ENCODE results near the gene STX1B.

The STX1B gene

DNA sequence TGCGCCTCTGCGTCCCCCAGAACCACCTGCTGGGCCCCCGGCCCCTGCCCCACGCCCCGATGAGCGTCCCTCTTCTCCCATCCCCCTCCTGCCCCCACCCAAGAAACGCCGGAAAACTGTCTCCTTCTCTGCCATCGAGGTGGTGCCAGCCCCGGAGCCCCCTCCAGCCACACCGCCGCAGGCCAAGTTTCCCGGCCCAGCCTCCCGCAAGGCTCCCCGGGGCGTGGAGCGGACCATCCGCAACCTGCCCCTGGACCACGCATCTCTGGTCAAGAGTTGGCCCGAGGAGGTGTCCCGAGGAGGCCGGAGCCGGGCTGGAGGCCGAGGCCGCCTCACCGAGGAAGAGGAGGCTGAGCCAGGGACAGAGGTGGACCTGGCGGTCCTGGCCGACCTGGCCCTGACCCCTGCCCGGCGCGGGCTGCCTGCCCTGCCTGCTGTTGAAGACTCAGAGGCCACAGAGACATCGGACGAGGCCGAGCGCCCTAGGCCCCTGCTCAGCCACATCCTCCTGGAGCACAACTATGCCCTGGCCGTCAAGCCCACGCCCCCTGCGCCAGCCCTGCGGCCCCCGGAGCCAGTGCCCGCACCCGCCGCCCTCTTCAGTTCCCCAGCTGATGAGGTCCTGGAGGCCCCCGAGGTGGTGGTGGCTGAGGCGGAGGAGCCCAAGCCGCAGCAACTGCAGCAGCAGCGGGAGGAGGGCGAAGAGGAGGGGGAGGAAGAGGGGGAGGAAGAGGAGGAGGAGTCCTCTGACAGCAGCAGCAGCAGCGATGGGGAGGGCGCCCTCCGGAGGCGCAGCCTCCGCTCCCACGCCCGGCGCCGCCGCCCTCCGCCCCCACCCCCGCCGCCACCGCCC, 31.0 kb downstream of the STX1B start:
- no peak for DNase-seq (ENCODE audit: low read depth in 2 of 2)

DNA sequence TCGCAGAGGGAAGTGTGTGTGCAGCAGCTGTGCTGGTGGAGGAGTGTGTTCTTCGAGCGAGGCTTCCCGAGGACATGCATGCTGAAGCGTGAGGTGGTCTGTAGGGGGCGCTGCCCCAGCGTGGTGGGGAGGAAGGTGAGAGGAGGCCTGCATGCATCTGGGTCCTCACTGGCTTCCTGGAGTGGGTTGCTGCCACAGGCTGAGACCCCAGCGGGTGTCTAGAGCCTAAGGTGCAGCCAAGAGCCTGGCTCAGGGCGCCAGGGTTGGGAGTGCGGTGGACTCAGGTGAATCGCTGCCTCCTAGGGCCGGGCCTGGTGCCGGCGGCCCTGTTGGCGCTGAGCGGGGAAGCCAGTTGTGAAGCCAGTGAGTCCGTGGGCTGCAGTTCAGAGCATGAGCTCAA, 32.9 kb downstream of the STX1B start:
- no peak for DNase-seq (ENCODE audit: low read depth in 2 of 2)

DNA sequence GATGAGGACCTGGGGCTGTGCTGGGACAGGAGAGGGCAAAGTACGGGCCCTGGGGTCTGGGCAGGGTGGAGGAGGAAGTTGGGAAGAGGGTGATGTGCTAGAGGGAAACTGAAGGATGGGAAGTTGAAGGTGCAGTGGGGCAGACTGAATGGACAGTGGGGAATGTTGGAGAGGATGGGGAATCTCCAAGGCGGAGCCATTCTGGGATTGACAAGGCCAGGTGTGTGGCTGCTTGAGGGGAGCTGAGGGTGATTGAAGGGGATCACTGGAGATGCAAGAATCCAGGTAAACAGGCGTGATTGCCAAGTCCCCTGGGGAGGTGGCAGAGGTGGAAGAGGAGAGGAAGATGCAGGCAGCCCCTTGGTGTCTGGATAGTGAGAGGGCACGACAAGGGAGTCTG, 34.0 kb downstream of the STX1B start:
- no peak for DNase-seq (ENCODE audit: low read depth in 2 of 2)

DNA sequence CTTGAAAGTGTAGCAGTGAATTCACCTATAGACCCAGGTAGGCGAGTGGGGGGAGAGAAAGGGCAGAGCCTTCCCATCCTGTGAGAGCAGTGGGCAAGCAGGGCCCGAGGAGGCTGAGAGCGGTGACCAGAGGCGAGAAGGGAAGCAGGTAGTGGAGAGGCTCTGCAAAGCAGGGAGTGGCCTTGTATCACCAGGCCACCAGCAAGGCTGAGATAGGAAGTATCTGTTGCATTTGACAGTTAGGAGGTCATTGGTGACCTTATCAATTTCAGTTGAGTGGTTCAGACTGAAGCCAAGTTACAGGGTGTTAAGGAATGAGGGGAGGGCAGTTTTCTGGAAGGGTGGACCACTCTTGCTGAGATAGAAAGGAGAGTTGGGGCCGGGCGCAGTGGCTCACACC, 36.1 kb downstream of the STX1B start:
- DNase-seq (ENCODE audit: low read depth in 2 of 2): no peak

DNA sequence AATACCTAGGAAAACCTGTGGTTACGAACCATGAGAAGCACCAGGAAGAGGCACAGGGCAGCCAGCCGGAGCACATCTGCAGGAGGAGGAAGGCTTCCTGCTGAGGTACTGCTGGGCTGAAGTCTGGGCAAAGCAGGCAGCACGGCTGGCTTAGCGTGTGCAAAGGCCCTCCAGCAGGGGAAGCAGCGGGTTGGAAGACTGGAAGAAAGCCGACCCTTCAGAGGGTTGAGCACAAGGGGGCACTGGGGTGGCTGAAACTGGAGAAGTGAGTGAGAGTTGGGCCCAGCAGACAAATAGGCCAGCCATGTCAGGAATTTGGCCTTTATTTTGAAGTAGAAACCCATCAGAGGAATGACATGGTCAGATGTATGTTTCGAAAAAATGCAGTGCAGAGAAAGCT, 37.6 kb downstream of the STX1B start:
- no peak for DNase-seq (ENCODE audit: low read depth in 2 of 2)

DNA sequence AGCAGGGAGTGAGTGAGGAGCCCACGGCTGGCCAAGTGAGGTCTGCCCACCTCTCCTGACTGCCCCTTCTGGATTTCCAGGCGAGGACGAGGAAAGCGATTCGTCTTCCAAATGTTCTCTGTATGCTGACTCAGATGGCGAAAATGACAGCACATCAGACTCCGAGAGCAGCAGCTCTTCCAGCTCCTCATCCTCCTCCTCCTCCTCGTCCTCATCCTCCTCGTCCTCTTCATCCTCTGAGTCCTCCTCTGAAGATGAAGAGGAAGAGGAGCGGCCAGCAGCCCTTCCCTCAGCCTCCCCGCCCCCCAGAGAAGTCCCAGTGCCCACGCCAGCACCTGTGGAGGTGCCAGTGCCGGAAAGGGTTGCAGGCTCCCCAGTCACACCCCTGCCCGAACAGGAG, 39.1 kb downstream of the STX1B start:
- no peak for DNase-seq (ENCODE audit: low read depth in 2 of 2)

DNA sequence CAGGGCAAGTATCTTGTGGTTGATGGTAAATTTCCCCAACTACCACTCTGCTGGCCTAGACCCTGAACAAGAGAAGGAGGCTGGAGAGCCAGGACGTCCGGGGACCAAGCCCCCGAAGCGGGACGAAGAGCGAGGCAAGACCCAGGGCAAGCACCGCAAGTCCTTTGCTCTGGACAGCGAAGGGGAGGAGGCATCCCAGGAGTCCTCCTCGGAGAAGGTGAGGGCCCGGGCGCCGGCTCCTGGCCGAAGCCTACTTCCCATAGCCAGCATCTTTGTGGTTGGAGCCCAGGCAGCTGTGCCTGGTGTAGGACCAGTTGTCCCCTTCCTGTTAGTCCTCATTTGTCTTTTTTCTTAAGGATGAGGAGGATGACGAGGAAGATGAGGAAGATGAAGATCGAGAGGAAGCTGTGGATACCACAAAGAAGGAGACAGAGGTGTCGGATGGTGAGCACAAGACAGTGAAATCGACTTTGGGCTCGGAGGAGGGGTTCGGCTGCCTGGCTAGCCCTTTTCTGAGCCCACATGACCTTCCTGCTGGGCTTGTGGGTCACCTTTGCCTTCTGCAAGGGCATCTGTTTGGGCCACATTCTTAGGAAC, 41.1 kb downstream of the STX1B start:
- DNase-seq (ENCODE audit: low read depth in 2 of 2): no peak

DNA sequence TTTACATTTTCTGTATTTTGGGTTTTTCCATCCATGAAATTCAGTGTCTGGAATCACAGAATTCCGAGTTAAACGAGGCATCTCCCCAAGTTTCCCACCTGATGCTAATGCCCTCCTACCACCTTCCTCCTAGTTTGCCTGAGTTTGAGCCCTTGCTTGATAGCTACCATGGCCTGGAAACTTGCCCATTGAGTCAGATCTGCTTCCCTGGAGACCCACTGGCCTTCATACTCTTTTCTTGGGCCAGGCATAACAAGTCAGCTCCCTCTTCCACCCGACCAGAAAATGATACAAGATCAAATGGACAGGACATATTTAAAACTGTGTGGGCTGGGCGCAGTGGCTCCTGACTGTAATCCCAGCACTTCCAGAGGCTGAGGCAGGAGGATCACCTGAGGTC, 42.6 kb downstream of the STX1B start:
- DNase-seq (ENCODE audit: low read depth in 2 of 2): no peak

DNA sequence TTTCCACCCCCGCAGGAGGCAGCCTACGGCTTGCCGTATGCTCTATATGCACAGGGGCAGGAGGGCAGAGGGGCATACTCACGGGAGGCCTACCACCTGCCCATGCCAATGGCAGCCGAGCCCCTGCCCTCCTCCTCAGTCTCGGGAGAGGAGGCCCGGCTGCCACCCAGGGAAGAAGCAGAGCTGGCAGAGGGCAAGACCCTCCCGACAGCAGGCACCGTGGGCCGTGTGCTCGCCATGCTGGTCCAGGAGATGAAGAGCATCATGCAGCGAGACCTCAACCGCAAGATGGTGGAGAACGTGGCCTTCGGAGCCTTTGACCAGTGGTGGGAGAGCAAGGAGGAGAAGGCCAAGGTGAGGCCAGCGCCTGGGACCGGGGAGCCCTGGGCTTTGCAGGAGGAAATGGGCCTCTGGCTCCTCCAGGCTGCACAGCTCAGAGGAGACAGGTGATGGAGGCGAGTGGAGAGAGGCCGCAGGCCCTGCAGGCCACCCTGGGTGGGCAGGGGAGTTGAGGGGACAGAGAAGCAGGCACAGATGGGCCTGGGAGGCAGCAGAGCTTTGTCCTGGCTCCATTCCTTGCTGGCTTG, 44.3 kb downstream of the STX1B start:
- no peak for DNase-seq (ENCODE audit: low read depth in 2 of 2)

DNA sequence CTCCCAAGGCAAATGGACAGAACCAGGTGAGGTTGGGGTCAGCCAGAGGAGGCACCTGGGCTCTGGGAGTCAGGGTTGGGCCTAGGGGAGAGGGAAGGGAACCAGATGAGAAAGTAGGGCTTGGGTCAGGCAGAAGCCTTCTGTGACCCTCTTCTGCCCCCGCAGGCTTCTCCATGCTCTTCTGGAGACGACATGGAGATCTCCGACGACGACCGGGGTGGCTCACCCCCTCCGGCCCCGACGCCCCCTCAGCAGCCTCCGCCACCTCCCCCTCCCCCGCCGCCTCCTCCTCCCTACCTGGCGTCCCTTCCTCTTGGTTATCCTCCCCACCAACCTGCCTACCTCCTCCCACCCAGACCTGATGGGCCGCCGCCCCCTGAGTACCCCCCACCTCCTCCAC, 45.0 kb downstream of the STX1B start:
- DNase-seq (ENCODE audit: low read depth in 2 of 2): no peak

DNA sequence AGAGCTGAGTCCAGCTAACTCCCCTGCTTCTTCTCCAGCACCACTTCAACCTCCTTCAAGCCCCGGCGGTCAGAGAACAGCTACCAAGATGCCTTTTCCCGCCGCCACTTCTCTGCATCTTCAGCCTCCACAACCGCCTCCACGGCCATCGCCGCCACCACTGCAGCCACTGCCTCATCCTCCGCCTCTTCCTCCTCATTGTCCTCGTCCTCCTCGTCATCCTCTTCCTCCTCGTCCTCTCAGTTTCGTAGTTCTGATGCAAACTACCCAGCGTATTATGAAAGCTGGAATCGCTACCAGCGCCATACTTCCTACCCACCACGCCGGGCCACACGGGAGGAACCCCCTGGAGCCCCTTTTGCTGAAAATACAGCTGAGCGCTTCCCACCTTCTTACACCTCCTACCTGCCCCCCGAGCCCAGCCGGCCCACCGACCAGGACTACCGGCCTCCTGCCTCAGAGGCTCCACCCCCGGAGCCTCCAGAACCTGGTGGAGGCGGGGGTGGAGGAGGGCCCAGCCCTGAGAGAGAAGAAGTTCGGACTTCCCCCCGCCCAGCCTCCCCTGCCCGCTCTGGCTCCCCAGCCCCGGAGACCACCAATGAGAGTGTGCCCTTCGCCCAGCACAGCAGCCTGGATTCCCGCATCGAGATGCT, 45.7 kb downstream of the STX1B start:
- DNase-seq (ENCODE audit: low read depth in 2 of 2): no peak

DNA sequence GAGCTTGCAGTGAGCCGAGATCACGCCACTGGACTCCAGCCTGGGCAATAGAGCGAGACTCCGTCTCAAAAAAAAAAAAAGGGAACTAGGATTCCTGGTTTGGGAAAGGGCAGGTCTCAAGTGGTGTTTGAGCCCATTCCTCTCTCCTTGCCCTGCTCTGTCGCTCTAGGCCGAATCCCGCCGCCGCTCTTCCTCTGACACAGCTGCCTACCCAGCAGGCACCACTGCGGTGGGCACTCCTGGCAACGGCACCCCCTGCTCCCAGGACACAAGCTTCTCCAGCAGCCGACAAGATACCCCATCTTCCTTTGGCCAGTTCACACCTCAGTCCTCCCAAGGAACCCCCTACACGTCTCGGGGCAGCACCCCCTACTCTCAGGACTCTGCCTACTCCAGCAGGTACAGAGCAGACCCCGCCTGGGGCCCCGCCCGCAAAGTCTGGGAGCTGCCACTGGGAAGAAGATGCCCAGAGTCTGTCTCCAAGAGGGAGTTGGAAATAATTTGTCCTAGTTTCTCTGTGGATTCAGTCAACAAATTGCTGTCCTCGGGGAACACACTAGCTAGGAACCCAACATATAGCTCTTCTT, 46.4 kb downstream of the STX1B start:
- DNase-seq (ENCODE audit: low read depth in 2 of 2): no peak

DNA sequence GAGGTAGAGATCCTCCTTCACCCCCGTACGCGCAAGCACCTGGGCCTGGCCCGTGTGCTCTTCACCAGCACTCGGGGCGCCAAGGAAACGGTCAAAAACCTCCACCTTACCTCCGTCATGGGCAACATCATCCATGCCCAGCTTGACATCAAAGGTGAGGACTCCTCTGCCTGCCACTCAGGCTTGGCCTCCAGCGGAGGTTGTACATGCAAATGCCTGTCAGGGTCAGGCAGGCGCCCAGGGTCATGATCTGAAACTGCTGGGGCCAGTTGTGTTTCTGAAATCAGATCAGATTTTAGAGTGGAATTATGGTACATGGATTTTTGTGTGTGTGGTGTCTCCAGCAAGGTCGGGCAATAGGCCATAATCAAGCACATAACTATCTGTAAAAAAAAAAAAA, 49.1 kb downstream of the STX1B start:
- DNase-seq (ENCODE audit: low read depth in 2 of 2): no peak

DNA sequence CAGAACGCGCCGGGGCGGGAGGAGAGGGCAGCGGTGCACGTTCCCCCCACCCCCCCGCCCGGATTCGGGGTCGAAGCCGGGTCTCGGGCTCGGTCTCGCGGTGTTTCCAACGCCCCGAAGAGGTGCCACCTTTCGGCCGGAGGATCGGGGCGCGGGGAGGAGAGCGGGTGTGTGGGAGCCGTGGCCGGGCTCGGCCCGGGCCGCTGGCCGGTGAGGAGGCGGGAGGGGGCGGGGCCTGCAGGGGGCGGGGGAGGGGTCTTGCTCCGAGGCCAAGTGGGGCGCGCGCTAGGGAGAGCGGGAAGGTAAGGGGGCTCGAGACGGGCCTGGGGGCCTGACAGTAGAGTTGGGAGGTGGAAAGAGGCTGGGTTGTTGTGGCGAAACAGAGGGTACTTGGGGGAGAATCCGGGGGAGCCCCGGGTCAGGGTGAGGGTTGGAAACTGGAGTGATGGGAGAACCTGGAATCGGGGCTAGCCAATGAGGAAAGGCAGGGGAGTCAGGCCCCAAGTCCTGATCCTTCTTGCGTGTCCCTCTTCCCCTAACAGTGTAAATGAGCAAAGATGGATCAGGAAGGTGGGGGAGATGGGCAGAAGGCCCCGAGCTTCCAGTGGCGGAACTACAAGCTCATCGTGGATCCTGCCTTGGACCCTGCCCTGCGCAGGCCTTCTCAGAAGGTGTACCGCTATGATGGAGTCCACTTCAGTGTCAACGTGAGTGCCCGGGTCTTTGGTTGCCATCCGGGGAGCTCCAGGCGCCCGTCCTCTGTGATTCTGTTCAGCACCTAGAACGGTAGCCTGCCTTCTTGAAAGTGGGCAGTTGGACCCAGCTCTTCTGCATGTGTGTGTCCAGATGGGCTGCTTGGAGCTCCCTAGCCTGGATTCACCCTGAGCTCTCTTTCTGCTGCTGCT, 52.0 kb downstream of the STX1B start:
- DNase-seq (ENCODE audit: low read depth in 2 of 2): no peak

DNA sequence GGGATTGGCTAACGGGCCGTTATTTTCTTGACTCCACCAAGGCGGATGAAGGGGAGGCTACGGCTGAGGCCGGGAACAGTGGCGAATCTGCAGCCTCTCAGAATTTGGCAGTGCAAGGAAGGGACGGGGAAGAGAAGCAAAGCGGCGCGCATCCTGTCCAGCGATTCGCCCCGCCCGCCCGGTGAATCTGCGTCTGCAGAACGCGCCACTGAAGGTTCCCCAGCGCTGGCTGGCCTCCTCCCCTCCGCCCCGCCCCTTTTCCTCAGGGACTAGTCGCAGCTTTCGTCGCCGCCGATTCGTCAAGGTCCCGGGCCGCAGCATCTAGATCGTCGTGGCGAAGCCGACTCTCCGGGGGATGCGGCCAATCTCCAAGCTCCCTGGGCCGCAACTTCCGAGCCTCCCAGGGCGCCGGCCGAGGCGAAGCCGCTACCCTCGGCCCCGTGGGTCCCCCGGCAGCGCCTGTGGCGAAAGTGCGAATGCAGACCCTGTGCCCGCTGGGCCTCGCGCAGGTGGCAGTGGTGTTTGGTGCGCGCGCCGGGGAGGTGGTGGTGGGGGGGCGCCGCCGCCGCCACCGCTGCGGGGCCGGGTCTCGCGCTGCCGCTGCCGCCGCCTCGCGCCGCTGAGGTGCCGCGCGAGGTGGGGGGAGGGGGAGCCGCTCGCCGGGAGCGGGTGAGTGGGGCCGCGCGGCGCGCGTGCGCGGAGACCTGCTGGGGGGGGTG, 52.8 kb downstream of the STX1B start, which contains the start of gene SETD1A:
Gene SETD1A, plus strand, starts transcription at position 299 of the 719 bp plus-strand sequence. CDS start 978 bp downstream, outside the sequence.
- peak; percentile 90 to 97 for DNase-seq (ENCODE audit: low read depth in 2 of 2)

DNA sequence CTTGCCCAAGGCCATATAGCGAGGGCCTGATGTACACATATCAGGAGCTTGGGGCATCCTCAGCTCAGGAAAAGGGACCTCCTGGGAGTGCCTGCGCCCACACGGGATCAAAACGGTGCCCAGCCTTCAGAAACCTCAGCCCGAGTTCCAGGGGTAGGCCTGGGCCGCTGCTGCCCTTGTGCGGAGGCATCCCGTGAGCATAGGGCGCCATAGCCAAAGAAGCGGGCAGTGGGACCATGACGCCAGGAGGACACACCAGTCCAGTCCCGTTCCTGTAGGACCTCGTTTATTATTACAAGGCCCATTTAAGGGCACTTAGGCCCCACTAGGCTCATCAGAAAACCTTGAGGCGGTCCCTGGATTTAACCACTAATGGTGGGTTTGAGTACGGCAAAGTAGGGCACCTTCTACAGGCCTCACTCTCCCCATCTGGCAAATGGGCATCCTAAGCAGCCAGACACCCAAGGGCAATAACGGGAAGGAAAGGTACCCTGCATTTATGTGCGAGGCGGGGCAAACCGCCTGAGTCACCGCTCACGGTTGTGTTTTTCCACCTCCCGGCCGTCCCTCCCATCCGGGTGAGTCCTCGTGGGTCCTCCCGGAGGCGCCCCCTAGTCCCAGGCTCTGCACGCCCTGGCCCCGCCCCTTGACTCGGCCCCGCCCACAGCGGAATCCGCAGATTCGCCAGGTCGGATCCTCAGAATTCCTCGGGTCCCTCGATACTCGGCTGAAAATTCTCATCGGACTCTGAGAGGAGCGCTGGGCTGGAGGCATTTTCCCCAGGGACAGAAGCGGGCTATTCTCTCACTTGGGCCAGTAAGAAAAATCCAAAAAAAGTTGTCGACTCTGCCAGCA, 53.6 kb downstream of the STX1B start:
- DNase-seq (ENCODE audit: low read depth in 2 of 2): peak; percentile 84 to 93

DNA sequence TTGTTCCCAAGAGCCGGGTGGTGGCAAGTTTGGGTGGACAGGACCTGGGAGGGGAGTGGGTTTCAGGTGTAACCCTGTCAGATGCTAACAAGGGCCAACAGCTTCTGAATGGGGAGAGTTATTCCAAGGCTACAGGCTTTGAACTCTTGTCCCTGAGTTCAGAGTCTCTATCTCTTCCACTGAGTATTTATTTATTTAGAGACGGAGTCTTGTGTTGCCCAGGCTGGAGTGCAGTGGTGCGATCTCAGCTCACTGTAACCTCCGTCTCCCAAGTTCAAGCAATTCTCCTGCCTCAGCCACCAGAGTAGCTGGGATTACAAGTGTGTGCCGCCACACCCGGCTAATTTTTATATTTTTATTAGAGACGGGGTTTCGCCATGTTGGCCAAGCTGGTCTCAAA, 55.4 kb downstream of the STX1B start:
- no peak for DNase-seq (ENCODE audit: low read depth in 2 of 2)

DNA sequence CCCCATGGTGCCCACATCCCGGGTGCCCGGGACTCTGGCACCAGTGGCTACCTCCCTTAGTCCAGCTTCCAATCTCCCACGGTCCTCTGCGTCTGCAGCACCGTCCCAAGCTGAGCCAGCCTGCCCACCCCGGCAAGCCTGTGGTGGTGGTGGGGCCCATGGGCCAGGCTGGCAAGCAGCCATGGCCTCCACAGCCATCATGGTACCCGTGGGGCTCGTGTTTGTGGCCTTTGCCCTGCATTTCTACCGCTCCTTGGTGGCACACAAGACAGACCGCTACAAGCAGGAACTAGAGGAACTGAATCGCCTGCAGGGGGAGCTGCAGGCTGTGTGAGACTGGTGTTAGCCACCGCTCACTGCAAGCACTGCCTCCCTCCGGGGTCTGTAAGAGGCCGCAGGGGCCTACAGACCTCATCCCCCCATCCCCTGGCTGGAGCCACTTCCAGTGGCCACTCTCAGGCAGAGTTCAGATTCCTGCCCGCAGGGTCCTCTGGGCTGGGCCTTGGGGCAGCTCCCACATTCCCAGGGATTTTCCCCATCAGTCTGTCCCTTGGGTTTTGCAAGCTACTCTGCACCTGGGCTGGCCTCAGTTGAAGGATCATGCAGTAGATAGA, 56.8 kb downstream of the STX1B start:
- peak in 1 of 2 experiments; percentile 50 for DNase-seq (ENCODE audit: low read depth in 2 of 2)

DNA sequence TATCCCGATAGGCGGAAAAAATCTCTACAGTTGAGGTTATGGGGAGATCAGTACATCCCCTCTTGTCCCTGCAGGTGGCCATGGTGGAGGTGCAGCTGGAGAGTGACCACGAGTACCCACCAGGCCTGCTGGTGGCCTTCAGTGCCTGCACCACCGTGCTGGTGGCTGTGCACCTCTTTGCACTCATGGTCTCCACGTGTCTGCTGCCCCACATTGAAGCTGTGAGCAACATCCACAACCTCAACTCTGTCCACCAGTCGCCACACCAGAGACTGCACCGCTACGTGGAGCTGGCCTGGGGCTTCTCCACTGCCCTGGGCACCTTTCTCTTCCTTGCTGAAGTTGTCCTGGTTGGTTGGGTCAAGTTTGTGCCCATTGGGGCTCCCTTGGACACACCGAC, 57.3 kb downstream of the STX1B start:
- DNase-seq (ENCODE audit: low read depth in 2 of 2): no peak

Data from stimulated activated CD4-positive, alpha-beta T cell treated with anti-CD3 and anti-CD28 coated beads, Interleukin-12 subunit alpha, Interleukin-12 subunit beta, amount 100 ng/mL, for 24 hours (primary cell).